Activated gamma-delta T cell (primary cell): ENCODE measurements around the gene PYGO2.

ENCODE experiments used
- DNase-seq: peaks from one replicate; lab custom pipeline; 2025; lab: John Stamatoyannopoulos, UW

PYGO2 gene

DNA sequence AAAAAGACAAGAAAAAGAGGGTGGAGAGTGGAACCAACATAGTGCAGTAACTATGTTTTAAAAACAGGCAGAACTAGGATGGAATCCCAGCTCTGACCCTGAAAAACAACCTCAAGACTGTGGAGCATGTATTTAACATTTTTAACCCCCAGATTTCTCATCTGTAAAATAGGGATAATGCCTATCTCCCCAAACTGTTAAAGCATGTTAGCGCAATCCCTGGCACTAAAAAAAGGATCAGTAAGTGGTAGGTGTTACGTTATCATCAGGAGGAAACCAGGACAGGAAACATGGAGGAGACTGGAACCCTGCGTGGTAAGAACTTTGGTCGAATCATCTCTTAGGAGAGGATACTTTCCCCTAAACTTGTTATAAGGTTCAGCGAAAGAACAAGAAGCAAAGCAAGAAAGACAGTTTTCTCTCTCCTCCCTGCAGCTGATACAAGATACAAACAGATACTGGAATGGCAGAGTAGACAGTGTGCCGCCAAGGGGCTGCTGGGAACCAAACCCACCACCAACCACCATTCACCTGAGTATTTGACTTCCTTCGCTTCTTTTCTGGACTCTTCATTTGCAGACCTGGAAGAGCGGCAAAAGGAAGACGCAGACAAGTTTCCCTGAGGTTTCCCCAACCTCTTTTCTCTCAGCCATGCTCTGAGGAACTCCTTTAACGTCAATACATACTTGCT, 991 bp downstream of the PYGO2 start:
- no peak for DNase-seq

GRCh38 chr1:154959426-154959780, 2.2 kb downstream of the PYGO2 start:
- DNase-seq, result no peak

GRCh38 chr1:154958681-154959425, 2.7 kb downstream of the PYGO2 start:
- no peak for DNase-seq

DNA sequence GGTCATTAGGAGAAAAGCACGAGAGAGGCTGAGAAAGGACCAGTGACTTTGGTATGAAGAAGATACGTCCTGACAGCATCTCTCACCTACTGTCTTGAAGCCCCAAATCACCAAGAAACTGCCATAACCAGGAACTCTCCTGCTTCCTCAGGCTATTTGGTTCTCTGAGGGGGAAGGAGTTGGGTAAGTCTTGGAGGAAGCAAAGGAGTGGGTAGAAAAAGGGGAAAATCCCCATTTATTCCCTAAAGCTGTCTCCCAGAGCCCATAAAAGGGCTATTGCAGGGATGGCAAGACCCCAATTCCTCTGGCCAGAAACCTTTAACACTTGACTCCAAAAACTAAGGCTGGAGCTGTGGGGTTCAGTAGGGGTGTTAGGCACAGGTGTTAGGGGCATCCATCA, 3.5 kb downstream of the PYGO2 start:
- no peak for DNase-seq

DNA sequence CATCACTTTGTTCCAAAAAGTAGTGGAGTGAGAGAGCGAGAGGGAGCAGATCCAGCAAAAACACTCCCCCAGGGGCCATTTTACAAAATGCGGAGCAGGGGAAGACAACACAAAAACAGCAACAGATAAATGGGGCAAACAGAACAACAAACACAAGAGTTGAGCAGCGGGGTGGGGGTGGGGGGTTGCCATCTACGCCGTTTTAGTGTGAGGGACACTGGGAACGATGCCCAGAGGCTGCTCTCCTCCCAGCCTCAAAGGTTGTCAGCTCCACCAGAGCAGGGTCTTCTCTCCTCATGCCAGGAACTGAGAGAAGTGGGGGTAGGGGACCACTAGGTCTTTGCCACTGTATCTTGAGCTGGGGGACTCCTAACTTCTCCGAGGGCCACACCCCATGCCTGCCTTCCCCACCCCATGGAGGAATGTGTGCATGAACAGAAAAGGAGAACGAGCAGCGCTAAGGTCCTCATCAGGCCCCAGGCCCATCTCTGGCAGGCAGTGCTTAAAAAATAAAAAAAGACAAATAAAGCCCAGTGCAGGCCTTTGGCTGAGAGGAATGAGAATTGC, 4.4 kb downstream of the PYGO2 start:
- no peak for DNase-seq

- DNase-seq, result no peak
Measured at GRCh38 chr1:154956544-154956941, 5.0 kb downstream of the PYGO2 start.

GRCh38 chr1:154955718-154956543, 5.7 kb downstream of the PYGO2 start, which contains the start of gene PBXIP1:
PBXIP1 (minus strand) TSS chr1:154956099; CDS start chr1:154953721, 2,378 bp downstream.
- no peak for DNase-seq

DNA sequence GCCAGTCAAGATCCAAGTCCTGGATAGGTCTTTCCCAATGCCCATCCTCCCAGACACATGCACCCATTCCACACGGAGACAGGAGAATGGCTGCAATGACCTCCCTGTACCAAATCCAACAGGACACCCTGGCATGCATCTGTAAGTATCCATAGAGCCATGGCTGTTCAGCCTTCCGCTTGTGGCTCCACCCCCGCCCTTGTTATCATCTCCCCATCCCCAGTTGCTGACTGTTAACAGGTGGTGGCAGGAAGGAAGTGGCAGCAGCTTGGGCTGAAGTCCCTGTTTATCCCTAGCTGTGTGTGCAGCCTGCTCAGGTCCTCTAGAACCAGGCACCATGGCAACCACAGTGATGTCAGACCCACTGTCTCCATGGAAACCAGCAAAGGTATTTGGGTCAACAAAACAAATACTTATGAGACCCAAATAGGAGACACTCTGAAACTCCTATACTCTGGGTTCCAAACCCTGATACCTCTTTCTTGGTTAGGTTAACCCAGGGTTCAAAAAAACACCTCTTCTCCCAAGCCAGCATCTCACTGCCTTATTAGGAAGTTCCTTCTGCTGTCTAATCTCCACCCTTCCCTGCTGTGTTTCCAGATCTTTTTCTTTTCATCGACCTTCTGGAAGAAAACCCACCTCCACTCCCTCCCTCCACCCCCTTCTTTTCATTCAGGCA, 6.4 kb downstream of the PYGO2 start:
- no peak for DNase-seq

DNA sequence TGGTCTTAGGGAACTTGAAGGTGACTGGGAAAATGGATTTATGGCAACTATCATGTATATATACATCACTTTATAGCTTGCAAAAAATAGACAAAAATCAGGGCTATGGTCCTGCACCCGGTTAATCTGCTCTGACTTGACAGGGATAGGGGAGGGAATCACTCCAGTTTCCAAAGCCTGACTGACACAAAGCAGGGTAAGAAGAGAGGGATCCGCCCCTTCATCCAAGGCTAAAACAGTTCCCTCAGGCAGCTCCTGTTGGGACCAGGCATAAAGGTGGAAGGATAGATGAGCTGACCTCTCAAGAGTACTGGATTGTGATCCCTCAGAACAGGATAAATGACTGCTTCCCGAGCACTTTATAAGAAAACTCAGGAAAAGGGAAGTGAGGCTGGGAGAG, 7.0 kb downstream of the PYGO2 start:
- no peak for DNase-seq

GRCh38 chr1:154953611-154954038, 8.0 kb downstream of the PYGO2 start:
- no peak for DNase-seq

DNA sequence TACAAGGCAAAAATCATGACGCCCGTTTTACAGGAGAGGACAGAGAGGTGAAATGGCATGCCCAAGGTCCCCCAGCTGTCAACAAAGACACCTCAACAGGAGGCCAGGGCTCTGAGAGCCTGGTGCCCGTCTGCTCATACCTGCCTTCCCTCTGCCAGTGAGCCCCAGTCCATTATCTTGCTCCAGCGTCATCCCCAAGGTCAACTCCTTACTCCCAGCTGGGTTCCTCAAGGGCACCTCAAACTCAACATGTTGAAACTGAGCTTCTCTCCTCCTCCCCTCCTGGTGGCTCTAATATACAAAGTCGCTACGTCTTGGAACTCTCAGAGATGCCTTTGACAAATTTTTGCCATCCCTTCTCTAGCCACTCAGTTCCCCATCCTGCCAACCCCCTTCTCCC, 8.9 kb downstream of the PYGO2 start:
- no peak for DNase-seq

GRCh38 chr1:154951901-154952657, 9.5 kb downstream of the PYGO2 start:
- no peak for DNase-seq

- DNase-seq, result no peak
Measured at GRCh38 chr1:154948079-154948478, 13.5 kb downstream of the PYGO2 start.

- no peak for DNase-seq
Measured at GRCh38 chr1:154945962-154946850, 15.4 kb downstream of the PYGO2 start.

GRCh38 chr1:154945160-154945961, 16.2 kb downstream of the PYGO2 start:
- DNase-seq, result no peak

DNA sequence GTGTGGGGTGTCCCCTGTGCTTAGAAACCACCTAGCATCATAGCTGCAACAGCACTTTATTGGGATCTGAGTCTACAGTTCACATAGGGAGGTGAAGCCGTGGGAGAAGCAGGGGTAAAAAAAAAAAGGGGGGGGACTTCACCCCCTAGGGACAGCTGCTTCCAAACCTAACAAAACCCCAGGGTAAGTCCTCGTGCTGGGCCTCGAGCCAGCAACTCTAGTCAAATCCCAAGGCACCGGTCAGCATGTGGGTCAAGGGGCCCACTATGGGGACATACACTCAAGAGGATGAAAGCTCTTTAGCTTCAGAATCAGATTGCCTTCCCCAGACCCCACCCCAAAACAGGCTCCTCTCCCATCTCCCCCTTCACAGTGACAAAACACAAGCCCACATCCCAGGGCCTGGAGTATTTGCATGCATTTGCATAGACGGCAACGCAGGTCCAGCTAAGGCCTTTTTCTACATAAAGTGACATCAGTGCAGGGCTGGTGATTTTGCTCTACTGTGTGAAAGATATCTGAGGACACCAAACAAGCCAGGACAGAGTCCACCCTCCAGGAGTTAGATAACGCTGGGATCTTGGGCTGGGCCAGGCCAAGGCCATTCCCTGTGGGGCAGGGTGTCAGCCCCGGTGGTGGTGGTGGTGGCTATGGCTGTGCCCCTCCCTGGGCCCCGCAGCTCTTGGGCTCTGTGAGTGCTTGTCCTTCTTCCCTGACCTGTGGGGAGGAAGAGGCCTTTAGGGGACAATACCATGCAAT, 17.0 kb downstream of the PYGO2 start:
- no peak for DNase-seq

GRCh38 chr1:154943649-154944400, 17.8 kb downstream of the PYGO2 start:
- no peak for DNase-seq
